Liver (tissue), 9 donors: ENCODE measurements around the gene RAB3A. TPM values are rescaled to one million over a fixed set of nuclear protein-coding genes. Genes with fewer than 3 reads are reported as not detected.

Experiments used
- DNase-seq: peaks from one replicate; pipeline ENCODE4 v3.0.0-alpha.2; 2017; ENCODE audit warnings: low spot score
- H3K27ac ChIP-seq, 2 donors: one replicate each; pipeline ENCODE4 v1.7.0; 2013; ENCODE audit warnings: inconsistent platforms in 2 of 2, low read length in 2 of 2, control low read depth in 1 of 2, low read depth in 1 of 2, mild to moderate bottlenecking in 1 of 2
- H3K27me3 ChIP-seq, 4 donors: one replicate each; pipeline versions ENCODE4 v1.6.1 to v1.7.0; 2013; ENCODE audit warnings: low read length in 3 of 4, inconsistent platforms in 1 of 4, mild to moderate bottlenecking in 1 of 4, moderate library complexity in 1 of 4; ENCODE audit not compliant: control insufficient read depth in 4 of 4, insufficient read depth in 4 of 4
- H3K36me3 ChIP-seq, 4 donors: one replicate each; pipeline versions ENCODE4 v1.6.1 to v1.7.0; 2013; ENCODE audit warnings: low read length in 3 of 4, mild to moderate bottlenecking in 3 of 4, low read depth in 1 of 4, moderate library complexity in 1 of 4; ENCODE audit not compliant: control insufficient read depth in 4 of 4, insufficient read depth in 3 of 4
- H3K4me1 ChIP-seq, 4 donors: one replicate each; pipeline versions ENCODE4 v1.6.1 to v1.7.0; 2013; ENCODE audit warnings: low read length in 3 of 4, mild to moderate bottlenecking in 3 of 4, moderate library complexity in 1 of 4; ENCODE audit not compliant: control insufficient read depth in 4 of 4, insufficient read depth in 4 of 4
- H3K4me3 ChIP-seq, 3 donors: one replicate each; pipeline versions ENCODE4 v1.6.1 to v1.7.0; 2013; ENCODE audit warnings: low read length in 3 of 3, control low read depth in 1 of 3, low read depth in 1 of 3, mild to moderate bottlenecking in 1 of 3
- H3K9ac ChIP-seq, 2 donors: one replicate each; pipeline ENCODE4 v1.7.0; 2013; ENCODE audit warnings: low read length in 2 of 2, mild to moderate bottlenecking in 2 of 2, moderate library complexity in 2 of 2, control low read depth in 1 of 2, low read depth in 1 of 2
- H3K9me3 ChIP-seq, 4 donors: one replicate each; pipeline versions ENCODE4 v1.6.1 to v1.7.0; 2013; ENCODE audit warnings: low read length in 3 of 4; ENCODE audit not compliant: control insufficient read depth in 4 of 4
- EGR1 ChIP-seq, 2 donors: IDR thresholded peaks; 2 replicates each; pipeline ENCODE4 v1.6.1; 2016 to 2018; ENCODE audit warnings: antibody characterized with exemption in 2 of 2, low read depth in 2 of 2
- FOXA1 ChIP-seq: IDR thresholded peaks from 2 replicates; pipeline ENCODE4 v1.6.1; 2016; ENCODE audit warnings: antibody characterized with exemption
- FOXA2 ChIP-seq: IDR thresholded peaks from 2 replicates; pipeline ENCODE4 v1.6.1; 2016; ENCODE audit warnings: antibody characterized with exemption
- GABPA ChIP-seq, 2 donors: IDR thresholded peaks in 1 of 2; conservative IDR thresholded peaks in 1 of 2; 2 replicates each; pipeline ENCODE4 v1.6.1; 2016; ENCODE audit warnings: antibody characterized with exemption in 2 of 2, mild to moderate bottlenecking in 1 of 2, moderate library complexity in 1 of 2
- HNF4A ChIP-seq, 2 donors: conservative IDR thresholded peaks; 2 replicates each; pipeline ENCODE4 v1.6.1; 2016; ENCODE audit warnings: antibody characterized with exemption in 2 of 2, mild to moderate bottlenecking in 2 of 2
- HNF4G ChIP-seq: IDR thresholded peaks from 2 replicates; pipeline ENCODE4 v1.6.1; 2016; ENCODE audit warnings: antibody characterized with exemption
- JUND ChIP-seq, 2 donors: IDR thresholded peaks; 2 replicates each; pipeline ENCODE4 v1.6.1; 2016; ENCODE audit warnings: antibody characterized with exemption in 2 of 2
- MAX ChIP-seq: IDR thresholded peaks from 2 replicates; pipeline ENCODE4 v1.6.1; 2016; ENCODE audit warnings: antibody characterized with exemption
- NR2F2 ChIP-seq: IDR thresholded peaks from 2 replicates; pipeline ENCODE4 v1.6.1; 2016; ENCODE audit warnings: antibody characterized with exemption
- RAD21 ChIP-seq, 2 donors: IDR thresholded peaks; 2 replicates each; pipeline ENCODE4 v1.6.1; 2016; ENCODE audit warnings: antibody characterized with exemption in 2 of 2, mild to moderate bottlenecking in 2 of 2
- RXRA ChIP-seq, 2 donors: IDR thresholded peaks; 2 replicates each; pipeline ENCODE4 v1.6.1; 2017 to 2018; ENCODE audit warnings: antibody characterized with exemption in 2 of 2, mild to moderate bottlenecking in 1 of 2
- SP1 ChIP-seq: IDR thresholded peaks from 2 replicates; pipeline ENCODE4 v1.6.1; 2018; ENCODE audit warnings: antibody characterized with exemption, mild to moderate bottlenecking
- TAF1 ChIP-seq: conservative IDR thresholded peaks from 2 replicates; pipeline ENCODE4 v1.6.1; 2016; ENCODE audit warnings: antibody characterized with exemption, mild to moderate bottlenecking
- YY1 ChIP-seq: IDR thresholded peaks from 2 replicates; pipeline ENCODE4 v1.6.1; 2016; ENCODE audit warnings: antibody characterized with exemption, mild to moderate bottlenecking
- ZBTB33 ChIP-seq: IDR thresholded peaks from 2 replicates; pipeline ENCODE4 v1.6.1; 2016; ENCODE audit warnings: antibody characterized with exemption
- WGBS: extraction: QIAGEN DNeasy Blood & Tissue Kit; methylation state at CpG from one replicate; pipeline ENCODE4 v1.1.7; 2013; 5-methylcytosine and 5-hydroxymethylcytosine counted together
- polyA plus RNA-seq, 2 donors: library from polyadenylated mRNA; stranded (reverse) in 1 of 2; unstranded in 1 of 2; fragments of 200-250 nt in 1 of 2; fragments of >200 nt in 1 of 2; fragmentation: Nextera tagmentation in 1 of 2; extraction: Ambion mirVana in 1 of 2; gene quantifications; one replicate each; pipeline versions ENCODE4 v1.2.1 to v1.2.3, GENCODE V29; 2013 to 2015
- total RNA-seq, 2 donors: library from RNA; depleted of rRNA; stranded (reverse); fragments of >200 nt; gene quantifications; one replicate each; pipeline ENCODE4 v1.2.3, GENCODE V29; 2014
- TF ChIP-seq, protein P1 (sequence below): fragments of 150-350 bp; IDR thresholded peaks from 2 replicates; pipeline ENCODE4 v1.5.1; 2017; ENCODE audit warnings: improper control_type of control experiment, low read depth, low read length; ENCODE audit not compliant: missing input control
- TF ChIP-seq, protein P2 (sequence below): IDR thresholded peaks from 2 replicates; pipeline ENCODE4 v1.6.1; 2016; ENCODE audit warnings: antibody characterized with exemption
- donor health status: healthy.
- donor health status: healthy.
- donor health status: healthy.
- donor health status: healthy.
- donor health status: healthy.

Gene RAB3A
- total and polyA plus RNA-seq, 4 donors = 0.33 to 1.7 (median 0.79) TPM

- Histone ChIP-seq H3K9ac (no peak overlapping the region), H3K27ac (no peak overlapping the region), H3K36me3 (no peaks in the 10 kb centered on the region), H3K9me3 (no peaks in the 10 kb centered on the region), H3K4me1 (peaks cover 16 to 55% (median 40%) of the 10 kb centered on the region in 4 donors), H3K27me3 (no peaks in the 10 kb centered on the region), H3K4me3 (no peak overlapping the region)
- TF ChIP-seq, protein P1, sequence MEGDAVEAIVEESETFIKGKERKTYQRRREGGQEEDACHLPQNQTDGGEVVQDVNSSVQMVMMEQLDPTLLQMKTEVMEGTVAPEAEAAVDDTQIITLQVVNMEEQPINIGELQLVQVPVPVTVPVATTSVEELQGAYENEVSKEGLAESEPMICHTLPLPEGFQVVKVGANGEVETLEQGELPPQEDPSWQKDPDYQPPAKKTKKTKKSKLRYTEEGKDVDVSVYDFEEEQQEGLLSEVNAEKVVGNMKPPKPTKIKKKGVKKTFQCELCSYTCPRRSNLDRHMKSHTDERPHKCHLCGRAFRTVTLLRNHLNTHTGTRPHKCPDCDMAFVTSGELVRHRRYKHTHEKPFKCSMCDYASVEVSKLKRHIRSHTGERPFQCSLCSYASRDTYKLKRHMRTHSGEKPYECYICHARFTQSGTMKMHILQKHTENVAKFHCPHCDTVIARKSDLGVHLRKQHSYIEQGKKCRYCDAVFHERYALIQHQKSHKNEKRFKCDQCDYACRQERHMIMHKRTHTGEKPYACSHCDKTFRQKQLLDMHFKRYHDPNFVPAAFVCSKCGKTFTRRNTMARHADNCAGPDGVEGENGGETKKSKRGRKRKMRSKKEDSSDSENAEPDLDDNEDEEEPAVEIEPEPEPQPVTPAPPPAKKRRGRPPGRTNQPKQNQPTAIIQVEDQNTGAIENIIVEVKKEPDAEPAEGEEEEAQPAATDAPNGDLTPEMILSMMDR = no peak
- TF ChIP-seq, protein P2, sequence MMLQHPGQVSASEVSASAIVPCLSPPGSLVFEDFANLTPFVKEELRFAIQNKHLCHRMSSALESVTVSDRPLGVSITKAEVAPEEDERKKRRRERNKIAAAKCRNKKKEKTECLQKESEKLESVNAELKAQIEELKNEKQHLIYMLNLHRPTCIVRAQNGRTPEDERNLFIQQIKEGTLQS = no peak
- TF ChIP-seq FOXA1 = no peak
- TF ChIP-seq YY1 = no peak
- TF ChIP-seq TAF1 = no peak
- TF ChIP-seq NR2F2 = no peak
- TF ChIP-seq FOXA2 = no peak
- TF ChIP-seq SP1 = no peak
- TF ChIP-seq EGR1 (IDR thresholded peaks at IDR 0.05; ENCODE audit: low read depth in 2 of 2) = no peak
- TF ChIP-seq HNF4A (conservative IDR thresholded peaks at IDR 0.05) = no peak
- TF ChIP-seq MAX = no peak
- no peak for TF ChIP-seq HNF4G
- TF ChIP-seq ZBTB33 = no peak
- no peak for TF ChIP-seq RXRA (IDR thresholded peaks at IDR 0.05)
- no peak for DNase-seq
- WGBS = 90% methylated on average over 43 of the region's 43 CpGs
Measured at GRCh38 chr19:18155095-18156087, 48.5 kb downstream of the RAB3A start.

DNA sequence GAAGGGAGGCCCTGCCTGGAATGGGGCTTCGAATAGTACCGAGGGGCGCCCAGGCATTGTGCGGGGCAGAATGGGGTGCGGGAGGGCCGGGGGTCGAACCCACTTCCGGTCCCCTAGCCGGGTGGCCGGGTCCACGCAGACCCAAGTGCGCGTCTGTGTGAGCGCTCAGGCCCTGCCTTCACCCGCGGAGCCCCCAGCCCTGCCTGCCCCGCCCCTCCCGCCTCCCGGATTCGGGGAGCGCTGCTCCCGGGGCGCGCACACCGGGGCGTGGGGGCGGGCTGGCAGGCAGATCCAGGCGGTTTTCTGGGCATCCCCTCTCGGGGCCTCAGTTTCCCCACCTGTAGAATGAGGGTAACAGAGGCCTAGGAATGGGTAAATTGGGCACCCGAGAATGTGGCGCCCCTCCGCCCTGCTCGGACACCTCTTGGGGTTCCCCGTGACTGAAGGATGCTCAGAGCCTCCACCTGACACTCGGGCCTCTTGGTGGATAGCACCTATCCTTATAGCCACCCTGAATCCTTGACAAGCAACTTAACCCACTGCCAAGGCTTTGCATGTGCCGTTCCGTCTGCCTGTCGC is 50.2 kb downstream of the RAB3A start:
- H3K9me3 ChIP-seq = no peaks in the 10 kb centered on the region

More for the DNA sequence above, 50.2 kb downstream of the RAB3A start:
- H3K27me3 ChIP-seq = no peaks in the 10 kb centered on the region
- peak overlapping the region; percentile 50 to 76 (median 71) for H3K4me3 ChIP-seq
- H3K4me1 ChIP-seq = peaks cover 16 to 57% (median 41%) of the 10 kb centered on the region in 4 donors
- no peak for DNase-seq
- WGBS = 1% methylated on average over 38 of the region's 38 CpGs
- no peak for TF ChIP-seq YY1
- TF ChIP-seq, protein P2 = no peak
- TF ChIP-seq MAX = no peak
- no peak for TF ChIP-seq FOXA2
- no peak for TF ChIP-seq HNF4G
- no peak for TF ChIP-seq NR2F2
- TF ChIP-seq RXRA (IDR thresholded peaks at IDR 0.05) = no peak
- no peak for TF ChIP-seq EGR1 (IDR thresholded peaks at IDR 0.05; ENCODE audit: low read depth in 2 of 2)
- TF ChIP-seq RAD21 (IDR thresholded peaks at IDR 0.05) = no peak
- TF ChIP-seq HNF4A (conservative IDR thresholded peaks at IDR 0.05) = no peak
- no peak for TF ChIP-seq ZBTB33
- TF ChIP-seq, protein P1 = no peak
- no peak for TF ChIP-seq JUND (IDR thresholded peaks at IDR 0.05)
- no peak for TF ChIP-seq SP1
- TF ChIP-seq GABPA (IDR thresholded peaks at IDR 0.05 in 1 of 2, conservative IDR thresholded peaks at IDR 0.05 in 1 of 2) = no peak
- TF ChIP-seq FOXA1 = no peak
- peak overlapping the region; percentile 59 to 76 for H3K9ac ChIP-seq
- peaks cover 0 to 2% (median under 1%) of the 10 kb centered on the region in 4 donors for H3K36me3 ChIP-seq
- peak overlapping the region; percentile 88 to 93 for H3K27ac ChIP-seq
